Mesenchymal stem cell (in vitro differentiated cells and primary cell): ENCODE results near the gene PKN3.

Experiments used
- DNase-seq: peaks from one replicate; pipeline ENCODE4 v3.0.0-alpha.2; 2013
- H2AFZ ChIP-seq: one replicate; pipeline ENCODE4 v1.6.1; 2013; ENCODE audit warnings: low read depth, mild to moderate bottlenecking, control low read depth, inconsistent platforms, low read length, moderate library complexity
- H2AK5ac ChIP-seq: 2 replicates; pipeline ENCODE4 v1.6.1; 2013; ENCODE audit warnings: low read length, moderate library complexity, mild to moderate bottlenecking, inconsistent platforms; ENCODE audit not compliant: severe bottlenecking
- H2BK120ac ChIP-seq: one replicate; pipeline ENCODE4 v1.6.1; 2013; ENCODE audit warnings: low read depth, mild to moderate bottlenecking, inconsistent platforms, low read length, moderate library complexity
- H2BK12ac ChIP-seq, 2 experiments: one replicate each; pipeline ENCODE4 v1.6.1; 2013; ENCODE audit warnings: inconsistent platforms in 2 of 2, low read length in 2 of 2, mild to moderate bottlenecking in 2 of 2, moderate library complexity in 2 of 2, control low read depth in 1 of 2
- H2BK15ac ChIP-seq: one replicate; pipeline ENCODE4 v1.6.1; 2013; ENCODE audit warnings: mild to moderate bottlenecking, low read depth, inconsistent platforms; ENCODE audit not compliant: poor library complexity, severe bottlenecking
- H2BK5ac ChIP-seq: 2 replicates; pipeline ENCODE4 v1.6.1; 2013; ENCODE audit warnings: low read depth, mild to moderate bottlenecking, low read length, control low read depth, inconsistent platforms; ENCODE audit not compliant: poor library complexity, severe bottlenecking
- H3K14ac ChIP-seq, 2 experiments: one replicate each; pipeline ENCODE4 v1.6.1; 2013; ENCODE audit warnings: inconsistent platforms in 2 of 2, low read length in 2 of 2, control low read depth in 1 of 2, mild to moderate bottlenecking in 1 of 2, moderate library complexity in 1 of 2
- H3K18ac ChIP-seq, 2 experiments: one replicate each; pipeline ENCODE4 v1.6.1; 2013; ENCODE audit warnings: inconsistent platforms in 2 of 2, low read length in 2 of 2, control low read depth in 1 of 2, low read depth in 1 of 2, mild to moderate bottlenecking in 1 of 2
- H3K23ac ChIP-seq, 2 experiments: one replicate each; pipeline ENCODE4 v1.6.1; 2013; ENCODE audit warnings: inconsistent platforms in 2 of 2, low read length in 2 of 2, mild to moderate bottlenecking in 2 of 2, moderate library complexity in 2 of 2, control low read depth in 1 of 2
- H3K27ac ChIP-seq: 2 replicates; pipeline ENCODE4 v1.5.1; 2013; ENCODE audit warnings: mild to moderate bottlenecking, moderate library complexity, low read length, control low read depth, inconsistent platforms; ENCODE audit not compliant: poor library complexity, severe bottlenecking
- H3K27me3 ChIP-seq, 2 experiments: 2 replicates each; pipeline versions ENCODE4 v1.6.1 to v1.7.0; 2013; ENCODE audit warnings: low read length in 2 of 2, mild to moderate bottlenecking in 2 of 2, moderate library complexity in 2 of 2, control low read depth in 1 of 2, inconsistent platforms in 1 of 2; ENCODE audit not compliant: control insufficient read depth in 1 of 2, insufficient read depth in 1 of 2
- H3K36me3 ChIP-seq, 2 experiments: 2 replicates each; pipeline versions ENCODE4 v1.6.1 to v1.7.0; 2013; ENCODE audit warnings: low read length in 2 of 2, control low read depth in 1 of 2, inconsistent platforms in 1 of 2, low read depth in 1 of 2, mild to moderate bottlenecking in 1 of 2; ENCODE audit not compliant: insufficient read depth in 2 of 2, control insufficient read depth in 1 of 2
- H3K4ac ChIP-seq, 2 experiments: one replicate each; pipeline ENCODE4 v1.6.1; 2013; ENCODE audit warnings: inconsistent platforms in 2 of 2, low read length in 2 of 2, mild to moderate bottlenecking in 2 of 2, moderate library complexity in 2 of 2, control low read depth in 1 of 2, low read depth in 1 of 2
- H3K4me1 ChIP-seq: 2 replicates; pipeline ENCODE4 v1.6.1; 2013; ENCODE audit warnings: low read depth, low read length, control low read depth; ENCODE audit not compliant: control insufficient read depth, insufficient read depth
- H3K4me2 ChIP-seq: 2 replicates; pipeline ENCODE4 v1.6.1; 2013; ENCODE audit warnings: low read length, mild to moderate bottlenecking, inconsistent platforms; ENCODE audit not compliant: poor library complexity, severe bottlenecking
- H3K4me3 ChIP-seq, 2 experiments: 2 replicates each; pipeline versions ENCODE4 v1.5.1 to v1.7.0; 2013; ENCODE audit warnings: low read length in 2 of 2, mild to moderate bottlenecking in 2 of 2, control low read depth in 1 of 2, low read depth in 1 of 2; ENCODE audit not compliant: insufficient read depth in 1 of 2
- H3K79me1 ChIP-seq: replicated peaks from 2 replicates; pipeline ENCODE4 v1.6.1; 2013; ENCODE audit warnings: mild to moderate bottlenecking, control low read depth, low read length, inconsistent platforms; ENCODE audit not compliant: poor library complexity, severe bottlenecking
- H3K9ac ChIP-seq: 2 replicates; pipeline ENCODE4 v1.7.0; 2013; ENCODE audit warnings: mild to moderate bottlenecking, low read length, moderate library complexity
- H3K9me3 ChIP-seq: 2 replicates; pipeline ENCODE4 v1.7.0; 2013; ENCODE audit warnings: mild to moderate bottlenecking, low read length; ENCODE audit not compliant: control insufficient read depth
- H4K8ac ChIP-seq: one replicate; pipeline ENCODE4 v1.6.1; 2013; ENCODE audit warnings: inconsistent platforms, mild to moderate bottlenecking, low read length, moderate library complexity
- H4K91ac ChIP-seq: one replicate; pipeline ENCODE4 v1.6.1; 2013; ENCODE audit warnings: mild to moderate bottlenecking, low read length, inconsistent platforms
- WGBS: methylation state at CpG from one replicate; pipeline ENCODE4 v1.1.7; 2013; ENCODE audit warnings: mixed read lengths; 5-methylcytosine and 5-hydroxymethylcytosine counted together

The PKN3 gene

GRCh38 chr9:128723866-128724743 lies 21.8 kb downstream of the PKN3 start, which contains the start of gene ZDHHC12:
Gene ZDHHC12 (minus strand): TSS chr9:128724127. CDS start chr9:128724093, 34 bp downstream.
- Histone ChIP-seq H4K91ac (no peak within 1 kb of the TSS), H3K9me3 (no peaks in the 10 kb centered on the region), H3K14ac (peak within 1 kb of the TSS in 1 of 2 experiments; percentile 82), H3K4me1 (peaks cover 28% of the 10 kb centered on the region), H3K18ac (peak within 1 kb of the TSS in 1 of 2 experiments; percentile 90), H3K27ac (no peak within 1 kb of the TSS), H2AFZ (peak within 1 kb of the TSS; percentile 73), H4K8ac (peak within 1 kb of the TSS; percentile 47), H2BK5ac (no peak within 1 kb of the TSS), H2BK12ac (no peak within 1 kb of the TSS), H3K4ac (peak within 1 kb of the TSS in 1 of 2 experiments; percentile 67), H2BK15ac (no peak within 1 kb of the TSS), H3K4me2 (peak within 1 kb of the TSS; percentile 79), H3K9ac (peak within 1 kb of the TSS; percentile 87), H3K79me1 (peaks cover 2% of the 10 kb centered on the region), H3K4me3 (peak within 1 kb of the TSS; percentile 80 to 91), H3K27me3 (no peaks in the 10 kb centered on the region), H2AK5ac (no peak within 1 kb of the TSS), H2BK120ac (no peak within 1 kb of the TSS), H3K23ac (peak within 1 kb of the TSS in 1 of 2 experiments; percentile 61), H3K36me3 (peaks cover 5 to 33% of the 10 kb centered on the region in 2 experiments)
- WGBS = 2% methylated on average over 65 of the region's 68 CpGs
- peak; percentile 94 for DNase-seq

GRCh38 chr9:128724744-128725211 lies 22.5 kb downstream of the PKN3 start:
- H3K79me1 ChIP-seq = peaks cover 2% of the 10 kb centered on the region
- H4K8ac ChIP-seq = peak overlapping the region; percentile 16
- 30% methylated on average over 10 of the region's 10 CpGs for WGBS
- peak overlapping the region; percentile 26 for H2BK15ac ChIP-seq
- no peak overlapping the region for H2BK5ac ChIP-seq
- H2BK120ac ChIP-seq = no peak overlapping the region
- H2AFZ ChIP-seq = no peak overlapping the region
- no peaks in the 10 kb centered on the region for H3K27me3 ChIP-seq
- peaks cover 34% of the 10 kb centered on the region for H3K4me1 ChIP-seq
- H3K9ac ChIP-seq = peak overlapping the region; percentile 71
- peak overlapping the region; percentile 59 for H3K4me2 ChIP-seq
- peak overlapping the region in 1 of 2 experiments; percentile 40 for H3K4ac ChIP-seq
- H3K14ac ChIP-seq = no peak overlapping the region
- H3K23ac ChIP-seq = no peak overlapping the region
- peak; percentile 79 for DNase-seq
- no peak overlapping the region for H3K27ac ChIP-seq
- no peak overlapping the region for H2AK5ac ChIP-seq
- no peaks in the 10 kb centered on the region for H3K9me3 ChIP-seq
- H3K36me3 ChIP-seq = peaks cover 5 to 29% of the 10 kb centered on the region in 2 experiments
- no peak overlapping the region for H4K91ac ChIP-seq
- H3K18ac ChIP-seq = no peak overlapping the region
- peak overlapping the region; percentile 34 to 91 for H3K4me3 ChIP-seq
- H2BK12ac ChIP-seq = no peak overlapping the region

- no peaks in the 10 kb centered on the region for H3K9me3 ChIP-seq
- H3K4me1 ChIP-seq = peaks cover 38% of the 10 kb centered on the region
- H3K79me1 ChIP-seq = peaks cover 2% of the 10 kb centered on the region
- DNase-seq = no peak
- H2AFZ ChIP-seq = no peak overlapping the region
- no peak overlapping the region for H2BK120ac ChIP-seq
- H2AK5ac ChIP-seq = no peak overlapping the region
- H2BK12ac ChIP-seq = no peak overlapping the region
- no peak overlapping the region for H3K23ac ChIP-seq
- H3K36me3 ChIP-seq = peaks cover 14 to 22% of the 10 kb centered on the region in 2 experiments
- WGBS = 85% methylated on average over 5 of the region's 5 CpGs
- no peak overlapping the region for H2BK5ac ChIP-seq
- H2BK15ac ChIP-seq = no peak overlapping the region
- H3K27me3 ChIP-seq = no peaks in the 10 kb centered on the region
- H3K14ac ChIP-seq = no peak overlapping the region
- H3K4me2 ChIP-seq = no peak overlapping the region
- no peak overlapping the region for H4K8ac ChIP-seq
- H3K27ac ChIP-seq = no peak overlapping the region
- H3K4me3 ChIP-seq = no peak overlapping the region
- H3K18ac ChIP-seq = no peak overlapping the region
- no peak overlapping the region for H4K91ac ChIP-seq
- no peak overlapping the region for H3K9ac ChIP-seq
- H3K4ac ChIP-seq = no peak overlapping the region
Measured at GRCh38 chr9:128727640-128728248, 25.4 kb downstream of the PKN3 start.

GRCh38 chr9:128728298-128728697 lies 26.0 kb downstream of the PKN3 start:
- H3K9ac ChIP-seq = no peak overlapping the region
- no peak overlapping the region for H3K23ac ChIP-seq
- H2AK5ac ChIP-seq = no peak overlapping the region
- no peak for DNase-seq
- H2AFZ ChIP-seq = no peak overlapping the region
- H2BK120ac ChIP-seq = no peak overlapping the region
- no peak overlapping the region for H2BK12ac ChIP-seq
- peaks cover 19 to 23% of the 10 kb centered on the region in 2 experiments for H3K36me3 ChIP-seq
- H2BK5ac ChIP-seq = no peak overlapping the region
- H3K27ac ChIP-seq = no peak overlapping the region
- WGBS = 75% methylated on average over 7 of the region's 7 CpGs
- H3K4ac ChIP-seq = no peak overlapping the region
- no peak overlapping the region for H3K4me3 ChIP-seq
- no peak overlapping the region for H4K8ac ChIP-seq
- no peak overlapping the region for H4K91ac ChIP-seq
- H2BK15ac ChIP-seq = no peak overlapping the region
- H3K9me3 ChIP-seq = no peaks in the 10 kb centered on the region
- no peaks in the 10 kb centered on the region for H3K27me3 ChIP-seq
- no peak overlapping the region for H3K4me2 ChIP-seq
- H3K4me1 ChIP-seq = peaks cover 34% of the 10 kb centered on the region
- no peak overlapping the region for H3K18ac ChIP-seq
- H3K79me1 ChIP-seq = peaks cover 2% of the 10 kb centered on the region
- no peak overlapping the region for H3K14ac ChIP-seq
